KMS-11 (cell line): ENCODE data around the gene CNTN1.
A peak's percentile ranks its signal among the peaks of the same experiment; 100 is the strongest.

ENCODE experiments used
- H2AFZ ChIP-seq: fragments of 200-600 bp; sonication (generic); 2 replicates; pipeline ENCODE4 v1.6.1; 2016; ENCODE audit warnings: antibody characterized with exemption, mixed run types, low read depth
- H3K27ac ChIP-seq: fragments of 200-600 bp; sonication (generic); 2 replicates; pipeline ENCODE4 v1.6.1; 2016; ENCODE audit warnings: mild to moderate bottlenecking, mixed run types
- H3K27me3 ChIP-seq: fragments of 200-600 bp; sonication (generic); 2 replicates; pipeline ENCODE4 v1.6.1; 2017; ENCODE audit warnings: mild to moderate bottlenecking, low read depth, mixed run types, moderate library complexity; ENCODE audit not compliant: insufficient read depth
- H3K36me3 ChIP-seq: fragments of 200-600 bp; sonication (generic); 2 replicates; pipeline ENCODE4 v1.6.1; 2017; ENCODE audit warnings: mild to moderate bottlenecking, mixed run types; ENCODE audit not compliant: insufficient read depth
- H3K4me1 ChIP-seq: fragments of 200-600 bp; sonication (generic); 2 replicates; pipeline ENCODE4 v1.6.1; 2016; ENCODE audit warnings: mild to moderate bottlenecking, low read depth, mixed run types; ENCODE audit not compliant: poor library complexity, severe bottlenecking
- H3K4me2 ChIP-seq: fragments of 200-600 bp; sonication (generic); 2 replicates; pipeline ENCODE4 v1.7.0; 2016; ENCODE audit warnings: mild to moderate bottlenecking, mixed run types
- H3K4me3 ChIP-seq: fragments of 200-600 bp; sonication (generic); IDR thresholded peaks from 2 replicates; pipeline ENCODE4 v1.6.1; 2017; ENCODE audit warnings: low read depth, low read length, mixed read lengths; ENCODE audit not compliant: insufficient read depth
- H3K79me2 ChIP-seq: fragments of 200-600 bp; sonication (generic); 2 replicates; pipeline ENCODE4 v1.6.1; 2016; ENCODE audit warnings: low read depth, mixed run types; ENCODE audit not compliant: insufficient read depth
- H3K9ac ChIP-seq: fragments of 200-600 bp; sonication (generic); 2 replicates; pipeline ENCODE4 v1.6.1; 2016; ENCODE audit warnings: mild to moderate bottlenecking, mixed run types
- H4K20me1 ChIP-seq: fragments of 200-600 bp; sonication (generic); 2 replicates; pipeline ENCODE4 v1.6.1; 2016; ENCODE audit warnings: mild to moderate bottlenecking, mixed run types; ENCODE audit not compliant: insufficient read depth
- TF ChIP-seq, protein P1 (sequence below): fragments of 200-600 bp; sonication (generic); conservative IDR thresholded peaks from 2 replicates; pipeline ENCODE4 v1.6.1; 2017; ENCODE audit warnings: low read depth, mild to moderate bottlenecking, antibody characterized with exemption, low read length, moderate library complexity, mixed read lengths

CNTN1 gene

DNA sequence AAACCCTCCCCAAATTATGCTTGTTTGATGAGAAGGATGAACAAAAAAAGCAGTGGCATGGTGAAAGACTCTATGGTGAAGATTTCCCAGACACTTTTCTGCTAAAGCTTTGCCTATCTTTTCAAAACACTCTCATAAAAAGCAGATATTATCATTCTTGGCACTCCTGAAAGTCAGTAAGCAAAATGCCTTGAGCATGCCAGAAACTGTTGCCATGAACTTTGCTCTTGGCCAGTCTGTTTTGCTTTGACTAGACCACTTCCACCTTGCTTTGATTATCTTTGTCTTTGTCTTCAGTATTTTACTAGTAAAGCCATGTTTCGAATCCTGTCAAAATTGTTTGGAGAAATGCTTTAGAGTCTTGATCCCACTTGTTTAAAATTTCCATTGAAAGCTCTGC, 110.4 kb downstream of the CNTN1 start:
- no peaks in the 10 kb centered on the region for H4K20me1 ChIP-seq
- no peaks in the 10 kb centered on the region for H3K36me3 ChIP-seq
- H3K4me1 ChIP-seq, result no peaks in the 10 kb centered on the region
- H3K4me3 ChIP-seq, result no peak overlapping the region
- no peak overlapping the region for H3K4me2 ChIP-seq
- no peaks in the 10 kb centered on the region for H3K27me3 ChIP-seq
- no peaks in the 10 kb centered on the region for H3K79me2 ChIP-seq
- H3K27ac ChIP-seq, result no peak overlapping the region
- TF ChIP-seq, protein P1, sequence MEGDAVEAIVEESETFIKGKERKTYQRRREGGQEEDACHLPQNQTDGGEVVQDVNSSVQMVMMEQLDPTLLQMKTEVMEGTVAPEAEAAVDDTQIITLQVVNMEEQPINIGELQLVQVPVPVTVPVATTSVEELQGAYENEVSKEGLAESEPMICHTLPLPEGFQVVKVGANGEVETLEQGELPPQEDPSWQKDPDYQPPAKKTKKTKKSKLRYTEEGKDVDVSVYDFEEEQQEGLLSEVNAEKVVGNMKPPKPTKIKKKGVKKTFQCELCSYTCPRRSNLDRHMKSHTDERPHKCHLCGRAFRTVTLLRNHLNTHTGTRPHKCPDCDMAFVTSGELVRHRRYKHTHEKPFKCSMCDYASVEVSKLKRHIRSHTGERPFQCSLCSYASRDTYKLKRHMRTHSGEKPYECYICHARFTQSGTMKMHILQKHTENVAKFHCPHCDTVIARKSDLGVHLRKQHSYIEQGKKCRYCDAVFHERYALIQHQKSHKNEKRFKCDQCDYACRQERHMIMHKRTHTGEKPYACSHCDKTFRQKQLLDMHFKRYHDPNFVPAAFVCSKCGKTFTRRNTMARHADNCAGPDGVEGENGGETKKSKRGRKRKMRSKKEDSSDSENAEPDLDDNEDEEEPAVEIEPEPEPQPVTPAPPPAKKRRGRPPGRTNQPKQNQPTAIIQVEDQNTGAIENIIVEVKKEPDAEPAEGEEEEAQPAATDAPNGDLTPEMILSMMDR, result no peak
- H2AFZ ChIP-seq, result no peak overlapping the region
- no peak overlapping the region for H3K9ac ChIP-seq

DNA sequence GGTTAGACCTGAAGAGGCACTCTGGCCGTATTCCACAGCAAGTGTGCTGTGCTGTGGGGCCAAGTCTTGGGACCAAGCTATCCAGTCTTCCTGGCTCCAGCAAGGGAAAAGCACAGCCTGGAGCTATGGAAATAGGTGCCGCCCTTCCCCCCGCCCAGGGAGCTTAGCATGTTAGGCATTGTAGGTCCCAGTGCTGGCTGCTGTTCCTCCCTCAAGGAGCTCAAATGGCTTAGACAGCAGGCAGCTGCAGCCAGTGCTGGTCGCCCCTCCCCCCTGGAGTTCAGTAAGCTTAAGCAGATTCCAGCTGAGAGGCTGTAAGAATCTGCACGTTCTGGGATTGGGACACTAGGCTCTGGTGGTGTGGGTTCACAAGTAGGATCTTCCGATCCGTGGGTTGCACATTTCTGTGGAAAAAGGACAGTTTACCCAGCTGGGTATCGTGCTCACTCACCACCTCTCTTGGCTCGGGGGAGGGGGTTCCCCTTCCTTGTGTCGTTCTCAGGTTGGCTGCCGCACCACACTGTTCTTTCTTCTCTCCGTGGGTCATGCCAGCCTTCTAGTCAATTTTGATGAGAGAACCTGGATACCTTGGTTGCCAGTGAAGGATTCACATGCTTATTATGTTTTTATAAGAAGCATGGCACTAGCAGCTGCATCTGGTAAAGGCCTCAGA, 127.3 kb downstream of the CNTN1 start:
- Histone ChIP-seq H2AFZ (peak overlapping the region; percentile 68), H3K9ac (peak overlapping the region; percentile 56; the same call in 1 of the 2 replicates), H3K4me2 (peak overlapping the region; percentile 59), H3K27me3 (no peaks in the 10 kb centered on the region), H3K79me2 (no peaks in the 10 kb centered on the region), H3K4me1 (peaks cover 23% of the 10 kb centered on the region), H3K36me3 (no peaks in the 10 kb centered on the region), H4K20me1 (no peaks in the 10 kb centered on the region), H3K27ac (peak overlapping the region; percentile 64), H3K4me3 (no peak overlapping the region)
- TF ChIP-seq, protein P1, result no peak

DNA sequence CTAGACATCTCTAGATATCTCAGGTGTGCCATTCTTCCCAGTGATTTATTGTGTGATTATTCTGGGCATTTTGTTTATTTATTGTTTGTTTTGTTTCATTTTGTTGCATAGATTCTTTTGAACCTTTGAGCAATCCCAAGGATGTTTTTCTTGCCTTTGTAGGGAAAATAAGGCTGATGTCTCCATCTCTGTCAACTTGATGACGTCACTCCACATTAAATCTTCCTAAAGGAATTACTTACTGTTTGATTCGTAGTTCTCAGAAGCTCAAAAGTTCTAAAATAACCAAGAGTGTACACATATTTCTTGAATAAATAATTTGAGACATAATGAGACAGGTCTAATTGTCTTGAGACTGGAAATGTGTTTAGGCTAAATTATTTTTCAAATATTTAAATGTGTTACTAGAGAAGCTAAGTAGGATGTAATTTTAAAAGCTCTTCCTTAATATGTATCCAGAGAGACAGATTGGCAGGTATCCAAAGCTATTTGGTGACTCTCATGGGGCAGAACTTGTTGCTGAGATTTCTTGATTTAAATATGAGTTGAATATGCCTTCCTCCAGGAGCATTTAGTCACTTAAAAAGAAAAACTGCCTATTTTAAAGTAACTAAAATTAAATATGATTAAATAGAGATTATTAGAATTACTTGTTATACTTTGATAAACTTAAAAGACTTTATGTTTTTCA, 128.7 kb downstream of the CNTN1 start:
- TF ChIP-seq, protein P1, result no peak
- Histone ChIP-seq H3K4me2 (no peak overlapping the region), H2AFZ (no peak overlapping the region; the same call in 1 of the 2 replicates), H3K4me3 (no peak overlapping the region), H3K27me3 (no peaks in the 10 kb centered on the region), H3K27ac (no peak overlapping the region), H3K36me3 (no peaks in the 10 kb centered on the region), H3K9ac (no peak overlapping the region), H3K79me2 (no peaks in the 10 kb centered on the region), H4K20me1 (no peaks in the 10 kb centered on the region), H3K4me1 (peaks cover 23% of the 10 kb centered on the region)

DNA sequence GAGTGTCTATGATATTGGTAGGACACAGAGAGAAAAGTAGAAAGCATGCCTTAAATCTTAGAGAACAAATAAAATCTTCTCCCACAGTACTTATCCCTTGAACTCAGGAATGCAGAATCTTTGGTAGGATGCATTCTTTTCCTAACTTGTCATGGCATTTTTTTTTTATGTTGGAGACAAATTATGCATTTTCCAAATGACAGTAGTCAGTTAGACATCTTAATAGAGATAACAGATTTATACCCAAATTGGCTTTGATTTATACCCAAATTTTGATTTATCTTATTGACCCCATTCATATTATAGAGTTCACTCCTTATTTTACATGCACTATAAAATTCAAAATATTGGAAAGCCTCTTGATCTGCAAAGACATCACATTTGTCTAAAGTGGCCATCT, 132.9 kb downstream of the CNTN1 start:
- no peak overlapping the region for H3K9ac ChIP-seq
- H3K4me2 ChIP-seq, result no peak overlapping the region
- peaks cover 10% of the 10 kb centered on the region for H3K4me1 ChIP-seq
- H3K27ac ChIP-seq, result no peak overlapping the region
- no peak overlapping the region for H3K4me3 ChIP-seq
- TF ChIP-seq, protein P1, result no peak
- no peaks in the 10 kb centered on the region for H3K27me3 ChIP-seq
- H3K36me3 ChIP-seq, result no peaks in the 10 kb centered on the region
- no peaks in the 10 kb centered on the region for H3K79me2 ChIP-seq
- H4K20me1 ChIP-seq, result no peaks in the 10 kb centered on the region
- no peak overlapping the region for H2AFZ ChIP-seq
